SK-N-MC (cell line): Measurements from ENCODE around the gene TNKS2.

ENCODE experiments used
- EZH2 ChIP-seq: fragments of 200-600 bp; sonication (generic); IDR thresholded peaks from one replicate; pipeline ENCODE4 v1.6.1; 2017; ENCODE audit warnings: antibody characterized with exemption
- FOXP2 ChIP-seq: optimal IDR thresholded peaks from 2 replicates; pipeline ENCODE3; 2011; ENCODE audit warnings: mild to moderate bottlenecking, moderate library complexity; ENCODE audit not compliant: insufficient read depth; ENCODE audit errors: extremely low read length, control extremely low read depth
- POLR2AphosphoS5 ChIP-seq: IDR thresholded peaks from 2 replicates; pipeline ENCODE4 v1.6.1; 2012; ENCODE audit warnings: mild to moderate bottlenecking, low read depth, low read length, borderline replicate concordance

DNA sequence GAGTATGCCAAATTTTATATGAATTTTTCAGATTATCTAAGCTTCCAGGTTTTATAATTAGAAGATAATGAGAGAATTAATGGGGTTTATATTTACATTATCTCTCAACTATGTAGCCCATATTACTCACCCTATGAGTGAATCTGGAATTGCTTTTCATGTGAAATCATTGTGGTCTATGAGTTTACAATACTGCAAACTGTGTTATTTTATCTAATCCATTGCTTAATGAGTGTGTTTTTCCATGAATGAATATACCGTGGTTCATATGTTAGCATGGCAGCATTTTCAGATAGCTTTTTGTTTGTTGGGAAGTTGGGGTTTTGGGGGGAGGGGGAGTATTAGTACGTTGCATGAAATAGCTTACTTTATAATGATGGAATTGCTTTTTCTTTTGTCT is 66.5 kb downstream of the TNKS2 start:
- TF ChIP-seq EZH2 = no peak
- TF ChIP-seq POLR2AphosphoS5 = no peak
- no peak for TF ChIP-seq FOXP2
